GM19099 (cell line): ENCODE results near the gene PLPPR1.

ENCODE experiments used
- POLR2A ChIP-seq: IDR thresholded peaks from 3 replicates; pipeline ENCODE4 v1.6.1; 2011; ENCODE audit warnings: low read depth; ENCODE audit not compliant: insufficient read length; ENCODE audit errors: extremely low read depth

PLPPR1 gene

GRCh38 chr9:101030086-101030391, 1.5 kb downstream of the PLPPR1 start:
- no peak for TF ChIP-seq POLR2A

- no peak for TF ChIP-seq POLR2A
Observed at GRCh38 chr9:101032426-101032825, 3.9 kb downstream of the PLPPR1 start.

GRCh38 chr9:101034222-101034621, 5.7 kb downstream of the PLPPR1 start:
- TF ChIP-seq POLR2A: no peak

GRCh38 chr9:101035098-101035497, 6.6 kb downstream of the PLPPR1 start:
- no peak for TF ChIP-seq POLR2A

- no peak for TF ChIP-seq POLR2A
Observed at GRCh38 chr9:101037430-101037829, 8.9 kb downstream of the PLPPR1 start.

GRCh38 chr9:101038488-101038887, 10.0 kb downstream of the PLPPR1 start:
- no peak for TF ChIP-seq POLR2A

GRCh38 chr9:101047848-101048397, 19.4 kb downstream of the PLPPR1 start:
- TF ChIP-seq POLR2A: no peak

- no peak for TF ChIP-seq POLR2A
Observed at GRCh38 chr9:101050650-101051049, 22.1 kb downstream of the PLPPR1 start.

GRCh38 chr9:101054657-101055056, 26.1 kb downstream of the PLPPR1 start:
- no peak for TF ChIP-seq POLR2A

GRCh38 chr9:101055516-101055915, 27.0 kb downstream of the PLPPR1 start:
- no peak for TF ChIP-seq POLR2A

- TF ChIP-seq POLR2A: no peak
Observed at GRCh38 chr9:101062686-101063085, 34.2 kb downstream of the PLPPR1 start.

- TF ChIP-seq POLR2A: no peak
Observed at GRCh38 chr9:101063192-101063591, 34.7 kb downstream of the PLPPR1 start.

GRCh38 chr9:101064206-101064605, 35.7 kb downstream of the PLPPR1 start:
- no peak for TF ChIP-seq POLR2A

- TF ChIP-seq POLR2A: no peak
Observed at GRCh38 chr9:101065930-101066329, 37.4 kb downstream of the PLPPR1 start.

- no peak for TF ChIP-seq POLR2A
Observed at GRCh38 chr9:101068696-101069095, 40.2 kb downstream of the PLPPR1 start.

- no peak for TF ChIP-seq POLR2A
Observed at GRCh38 chr9:101072259-101072658, 43.7 kb downstream of the PLPPR1 start.

- TF ChIP-seq POLR2A: no peak
Observed at GRCh38 chr9:101073122-101073521, 44.6 kb downstream of the PLPPR1 start.
